HCT116 (cell line): ENCODE measurements around the gene PTCSC3. TPM values are rescaled to one million over a fixed set of nuclear protein-coding genes. Genes with fewer than 3 reads are reported as not detected.

Experiments
- ATAC-seq: fragments of 200-7000 bp; cut with Tn5 transposase; 2 replicates; pipeline ENCODE4 v1.9.1; 2020; ENCODE audit warnings: mild to moderate bottlenecking, moderate library complexity
- BruUV-seq: library from RNA; stranded (reverse); fragments of 400-500 nt; replicated peaks from 2 replicates; lab custom pipeline; 2021; lab: Mats Ljungman, UMichigan
- CTCF ChIA-PET: fragments of 300-600 bp; sonication (Branson Sonifier 250); formaldehyde crosslinking; loops from one replicate; lab custom pipeline; 2021; ENCODE audit warnings: antibody characterized with exemption; lab: Charles Lee
- POLR2A ChIA-PET: fragments of 300-600, 350-600 bp; sonication (Branson Sonifier 250); formaldehyde crosslinking; loops from one replicate; lab custom pipeline; 2021; ENCODE audit warnings: antibody characterized with exemption; lab: Charles Lee
- RAD21 ChIA-PET, 2 experiments: fragments of 300-600 bp; sonication (Branson Sonifier 250); formaldehyde crosslinking; loops; one replicate each; lab custom pipeline; 2023; ENCODE audit warnings: low total read pairs in 2 of 2; ENCODE audit not compliant: uncharacterized antibody in 2 of 2, unreplicated experiment in 2 of 2, low non-redundant PET in 1 of 2; lab: Charles Lee
- DNase-seq: peaks from one replicate; pipeline ENCODE4 v3.0.0-alpha.2; 2010; ENCODE audit warnings: low read depth, low spot score
- H2AFZ ChIP-seq: fragments of 200-600 bp; shearing (Covaris generic), sonication (generic); 2 replicates; pipeline ENCODE4 v1.6.1; 2017; ENCODE audit warnings: low read depth, mixed run types, mixed read lengths, antibody characterized with exemption, low read length; ENCODE audit not compliant: poor library complexity, severe bottlenecking
- H3K27ac ChIP-seq: 2 replicates; pipeline ENCODE4 v1.5.1; 2012; ENCODE audit warnings: low read depth, low read length
- H3K27me3 ChIP-seq: fragments of 200-600 bp; sonication (generic); 2 replicates; pipeline ENCODE4 v1.6.1; 2016; ENCODE audit warnings: mixed run types, low read length, mixed read lengths; ENCODE audit not compliant: insufficient read depth
- H3K36me3 ChIP-seq, 2 experiments: fragments of 200-500 bp in 1 of 2; fragments of 200-600 bp in 1 of 2; sonication (Bioruptor generic) in 1 of 2; sonication (generic) in 1 of 2; 2 replicates each; pipeline versions ENCODE4 v1.5.1 to v1.6.1; 2014 to 2016; ENCODE audit warnings: low read length in 2 of 2, inconsistent platforms in 1 of 2, mixed read lengths in 1 of 2, mixed run types in 1 of 2; ENCODE audit not compliant: insufficient read depth in 2 of 2, control insufficient read depth in 1 of 2
- H3K4me1 ChIP-seq, 2 experiments: fragments of 200-600 bp in 1 of 2; sonication (generic) in 1 of 2; 2 replicates each; pipeline versions ENCODE4 v1.5.1 to v1.6.1; 2012 to 2017; ENCODE audit warnings: low read length in 2 of 2, inconsistent platforms in 1 of 2, mild to moderate bottlenecking in 1 of 2, mixed read lengths in 1 of 2, mixed run types in 1 of 2, moderate library complexity in 1 of 2; ENCODE audit not compliant: insufficient read depth in 2 of 2, control insufficient read depth in 1 of 2
- H3K4me2 ChIP-seq: fragments of 200-600 bp; sonication (generic); 2 replicates; pipeline ENCODE4 v1.6.1; 2017; ENCODE audit warnings: mixed run types, low read length, mixed read lengths
- H3K4me3 ChIP-seq, 2 experiments: fragments of 200-600 bp in 1 of 2; sonication (generic) in 1 of 2; replicated peaks in 1 of 2; 2 replicates each; pipeline ENCODE4 v1.5.1; 2011 to 2016; ENCODE audit warnings: low read length in 2 of 2, control low read depth in 1 of 2, low read depth in 1 of 2, mild to moderate bottlenecking in 1 of 2, mixed read lengths in 1 of 2, mixed run types in 1 of 2
- H3K79me2 ChIP-seq: fragments of 200-600 bp; sonication (generic); 2 replicates; pipeline ENCODE4 v1.6.1; 2017; ENCODE audit warnings: mild to moderate bottlenecking, mixed run types, low read length, moderate library complexity, mixed read lengths; ENCODE audit not compliant: insufficient read depth
- H3K9ac ChIP-seq: fragments of 200-600 bp; sonication (generic); 2 replicates; pipeline ENCODE4 v1.6.1; 2016; ENCODE audit warnings: low read length, mixed read lengths
- H3K9me2 ChIP-seq: fragments of 200-600 bp; sonication (generic), shearing (Covaris generic); 2 replicates; pipeline ENCODE4 v1.6.1; 2017; ENCODE audit warnings: mixed run types, mild to moderate bottlenecking, moderate library complexity; ENCODE audit not compliant: insufficient read depth
- H3K9me3 ChIP-seq, 2 experiments: fragments of 200-500 bp in 1 of 2; fragments of 200-600 bp in 1 of 2; sonication (Bioruptor generic) in 1 of 2; sonication (generic) in 1 of 2; 2 replicates each; pipeline ENCODE4 v1.6.1; 2014 to 2017; ENCODE audit warnings: low read length in 2 of 2, mixed read lengths in 2 of 2, inconsistent platforms in 1 of 2, low read depth in 1 of 2, mild to moderate bottlenecking in 1 of 2, mixed run types in 1 of 2, moderate library complexity in 1 of 2; ENCODE audit not compliant: control insufficient read depth in 1 of 2, insufficient read depth in 1 of 2
- H4K20me1 ChIP-seq: fragments of 200-600 bp; sonication (generic), shearing (Covaris generic); 2 replicates; pipeline ENCODE4 v1.6.1; 2017; ENCODE audit warnings: mixed run types, mild to moderate bottlenecking, moderate library complexity; ENCODE audit not compliant: insufficient read depth
- CEBPB ChIP-seq: IDR thresholded peaks from 2 replicates; pipeline ENCODE4 v1.6.1; 2012; ENCODE audit warnings: low read depth
- ELF1 ChIP-seq: IDR thresholded peaks from 2 replicates; pipeline ENCODE4 v1.6.1; 2012; ENCODE audit warnings: low read depth, borderline replicate concordance
- EZH2 ChIP-seq: fragments of 200-600 bp; sonication (generic); IDR thresholded peaks from 2 replicates; pipeline ENCODE4 v1.6.1; 2017; ENCODE audit warnings: antibody characterized with exemption, mixed run types
- FOSL1 ChIP-seq: IDR thresholded peaks from 2 replicates; pipeline ENCODE4 v1.6.1; 2012; ENCODE audit warnings: low read depth
- JUND ChIP-seq: IDR thresholded peaks from 2 replicates; pipeline ENCODE4 v1.6.1; 2012
- POLR2AphosphoS5 ChIP-seq: IDR thresholded peaks from 2 replicates; pipeline ENCODE4 v1.6.1; 2011; ENCODE audit warnings: mild to moderate bottlenecking, low read depth, low read length, moderate library complexity
- RAD21 ChIP-seq: IDR thresholded peaks from 2 replicates; pipeline ENCODE4 v1.6.1; 2012; ENCODE audit warnings: low read depth, mild to moderate bottlenecking
- SIN3A ChIP-seq: IDR thresholded peaks from 2 replicates; pipeline ENCODE4 v1.6.1; 2012; ENCODE audit warnings: low read depth
- SP1 ChIP-seq: IDR thresholded peaks from 2 replicates; pipeline ENCODE4 v1.6.1; 2012; ENCODE audit warnings: low read depth
- SRF ChIP-seq: IDR thresholded peaks from 2 replicates; pipeline ENCODE4 v1.6.1; 2012; ENCODE audit warnings: low read depth
- intact Hi-C: fragments of 100-400 bp; cut with micrococcal nuclease; formaldehyde crosslinking; loops from 2 replicates; pipeline ENCODE4 v1.10.0; 2022
- total RNA-seq: library from RNA; stranded (reverse); gene quantifications from one replicate; pipeline ENCODE4 v1.2.1, GENCODE V29; 2021; ENCODE audit not compliant: unreplicated experiment
- TF ChIP-seq, protein P1 (sequence below): IDR thresholded peaks from 2 replicates; pipeline ENCODE4 v1.6.1; 2012
- TF ChIP-seq, protein P2 (sequence below): IDR thresholded peaks from 2 replicates; pipeline ENCODE4 v1.6.1; 2012
- TF ChIP-seq, protein P3 (sequence below): IDR thresholded peaks from 2 replicates; pipeline ENCODE4 v1.6.1; 2012; ENCODE audit warnings: low read depth
- TF ChIP-seq, protein P4 (sequence below): IDR thresholded peaks from 2 replicates; pipeline ENCODE4 v1.6.1; 2011; ENCODE audit warnings: mild to moderate bottlenecking, low read length, moderate library complexity; ENCODE audit not compliant: insufficient replicate concordance; ENCODE audit errors: extremely low read depth

The PTCSC3 gene
- total RNA-seq, 1 experiment from 2014 or later = not detected

DNA sequence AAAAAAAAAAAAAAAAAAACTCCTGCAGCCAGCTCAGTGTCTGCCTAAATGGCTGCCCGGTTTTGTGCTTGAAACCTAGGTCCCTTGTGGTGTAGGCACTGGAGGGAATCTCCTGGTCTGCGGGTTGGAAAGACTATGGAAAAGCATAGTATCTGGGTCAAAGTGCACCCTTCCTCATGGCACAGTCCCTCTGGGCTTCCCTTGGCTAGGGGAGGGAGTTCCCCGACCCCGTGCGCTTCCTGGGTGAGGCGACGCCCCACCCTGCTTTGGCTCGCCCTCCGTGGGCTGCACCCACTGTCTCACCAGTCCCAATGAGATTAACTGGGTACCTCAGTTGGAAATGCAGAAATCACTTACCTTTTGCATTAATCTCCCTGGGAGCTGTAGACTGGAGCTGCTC is 14.3 kb downstream of the PTCSC3 start:
- no peak for ATAC-seq
- Histone ChIP-seq H3K9me2 (no peaks in the 10 kb centered on the region), H4K20me1 (no peaks in the 10 kb centered on the region), H3K36me3 (no peaks in the 10 kb centered on the region), H3K27ac (no peak overlapping the region), H3K9ac (no peak overlapping the region), H3K27me3 (0 out of 2 replicates have a peak, but pooled peaks cover 3% of the 10 kb centered on the region), H3K4me2 (no peak overlapping the region), H2AFZ (no peak overlapping the region), H3K4me1 (no peaks in the 10 kb centered on the region)
- no peak for DNase-seq
- intact Hi-C loops = no loop called here
- ChIA-PET CTCF (no interaction called here), POLR2A (no interaction called here), RAD21 (interaction anchor here in 1 of 2 experiments (0.6 kb wide), 1 partner anchor 392 kb away, joined by 3 read pairs; no protein-coding TSS in a partner anchor)
- BruUV-seq = no TSS peak
- TF ChIP-seq FOSL1 (no peak), JUND (no peak), SIN3A (no peak), SP1 (no peak), RAD21 (no peak)
- TF ChIP-seq, all 23 proteins: peak for 0
- Histone ChIP-seq H3K9me3 (no peaks in the 10 kb centered on the region), H3K4me3 (no peak overlapping the region), H3K79me2 (no peaks in the 10 kb centered on the region)

DNA sequence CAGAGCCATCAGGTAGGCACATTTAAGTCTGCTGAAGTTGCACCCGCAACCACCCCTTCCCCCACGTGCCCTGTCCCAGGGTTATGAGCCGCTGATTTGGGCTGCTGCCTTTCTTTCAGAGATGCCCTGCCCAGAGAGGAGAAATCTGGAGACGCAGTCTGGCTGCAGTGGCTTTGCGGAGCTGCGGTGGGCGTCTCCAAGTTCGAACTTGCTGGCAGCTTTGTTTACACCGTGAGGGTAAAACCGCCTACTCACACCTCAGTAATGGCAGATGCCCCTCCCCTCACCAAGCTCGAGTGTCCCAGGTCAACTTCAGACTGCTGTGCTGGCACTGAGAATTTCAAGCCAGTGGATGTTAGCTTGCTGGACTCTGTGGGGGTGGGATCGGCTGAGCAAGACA is 14.7 kb downstream of the PTCSC3 start:
- no peak overlapping the region for H2AFZ ChIP-seq
- ChIA-PET RAD21 (no interaction called here), CTCF (no interaction called here), POLR2A (no interaction called here)
- ATAC-seq = no peak
- H3K9me2 ChIP-seq = no peaks in the 10 kb centered on the region
- no peak overlapping the region for H3K9ac ChIP-seq
- no peak for TF ChIP-seq ELF1
- TF ChIP-seq, protein P1, sequence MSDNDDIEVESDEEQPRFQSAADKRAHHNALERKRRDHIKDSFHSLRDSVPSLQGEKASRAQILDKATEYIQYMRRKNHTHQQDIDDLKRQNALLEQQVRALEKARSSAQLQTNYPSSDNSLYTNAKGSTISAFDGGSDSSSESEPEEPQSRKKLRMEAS = no peak
- TF ChIP-seq, protein P2, sequence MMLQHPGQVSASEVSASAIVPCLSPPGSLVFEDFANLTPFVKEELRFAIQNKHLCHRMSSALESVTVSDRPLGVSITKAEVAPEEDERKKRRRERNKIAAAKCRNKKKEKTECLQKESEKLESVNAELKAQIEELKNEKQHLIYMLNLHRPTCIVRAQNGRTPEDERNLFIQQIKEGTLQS = no peak
- no peak for TF ChIP-seq POLR2AphosphoS5
- no peak for TF ChIP-seq SRF
- no peak for TF ChIP-seq SIN3A
- TF ChIP-seq CEBPB = no peak
- TF ChIP-seq, protein P3, sequence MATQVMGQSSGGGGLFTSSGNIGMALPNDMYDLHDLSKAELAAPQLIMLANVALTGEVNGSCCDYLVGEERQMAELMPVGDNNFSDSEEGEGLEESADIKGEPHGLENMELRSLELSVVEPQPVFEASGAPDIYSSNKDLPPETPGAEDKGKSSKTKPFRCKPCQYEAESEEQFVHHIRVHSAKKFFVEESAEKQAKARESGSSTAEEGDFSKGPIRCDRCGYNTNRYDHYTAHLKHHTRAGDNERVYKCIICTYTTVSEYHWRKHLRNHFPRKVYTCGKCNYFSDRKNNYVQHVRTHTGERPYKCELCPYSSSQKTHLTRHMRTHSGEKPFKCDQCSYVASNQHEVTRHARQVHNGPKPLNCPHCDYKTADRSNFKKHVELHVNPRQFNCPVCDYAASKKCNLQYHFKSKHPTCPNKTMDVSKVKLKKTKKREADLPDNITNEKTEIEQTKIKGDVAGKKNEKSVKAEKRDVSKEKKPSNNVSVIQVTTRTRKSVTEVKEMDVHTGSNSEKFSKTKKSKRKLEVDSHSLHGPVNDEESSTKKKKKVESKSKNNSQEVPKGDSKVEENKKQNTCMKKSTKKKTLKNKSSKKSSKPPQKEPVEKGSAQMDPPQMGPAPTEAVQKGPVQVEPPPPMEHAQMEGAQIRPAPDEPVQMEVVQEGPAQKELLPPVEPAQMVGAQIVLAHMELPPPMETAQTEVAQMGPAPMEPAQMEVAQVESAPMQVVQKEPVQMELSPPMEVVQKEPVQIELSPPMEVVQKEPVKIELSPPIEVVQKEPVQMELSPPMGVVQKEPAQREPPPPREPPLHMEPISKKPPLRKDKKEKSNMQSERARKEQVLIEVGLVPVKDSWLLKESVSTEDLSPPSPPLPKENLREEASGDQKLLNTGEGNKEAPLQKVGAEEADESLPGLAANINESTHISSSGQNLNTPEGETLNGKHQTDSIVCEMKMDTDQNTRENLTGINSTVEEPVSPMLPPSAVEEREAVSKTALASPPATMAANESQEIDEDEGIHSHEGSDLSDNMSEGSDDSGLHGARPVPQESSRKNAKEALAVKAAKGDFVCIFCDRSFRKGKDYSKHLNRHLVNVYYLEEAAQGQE = no peak
- TF ChIP-seq, protein P4, sequence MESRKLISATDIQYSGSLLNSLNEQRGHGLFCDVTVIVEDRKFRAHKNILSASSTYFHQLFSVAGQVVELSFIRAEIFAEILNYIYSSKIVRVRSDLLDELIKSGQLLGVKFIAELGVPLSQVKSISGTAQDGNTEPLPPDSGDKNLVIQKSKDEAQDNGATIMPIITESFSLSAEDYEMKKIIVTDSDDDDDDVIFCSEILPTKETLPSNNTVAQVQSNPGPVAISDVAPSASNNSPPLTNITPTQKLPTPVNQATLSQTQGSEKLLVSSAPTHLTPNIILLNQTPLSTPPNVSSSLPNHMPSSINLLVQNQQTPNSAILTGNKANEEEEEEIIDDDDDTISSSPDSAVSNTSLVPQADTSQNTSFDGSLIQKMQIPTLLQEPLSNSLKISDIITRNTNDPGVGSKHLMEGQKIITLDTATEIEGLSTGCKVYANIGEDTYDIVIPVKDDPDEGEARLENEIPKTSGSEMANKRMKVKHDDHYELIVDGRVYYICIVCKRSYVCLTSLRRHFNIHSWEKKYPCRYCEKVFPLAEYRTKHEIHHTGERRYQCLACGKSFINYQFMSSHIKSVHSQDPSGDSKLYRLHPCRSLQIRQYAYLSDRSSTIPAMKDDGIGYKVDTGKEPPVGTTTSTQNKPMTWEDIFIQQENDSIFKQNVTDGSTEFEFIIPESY = no peak
- no peak for TF ChIP-seq JUND
- no peak for TF ChIP-seq EZH2
- TF ChIP-seq FOSL1 = no peak
- TF ChIP-seq, all 23 proteins: peak for 0
- 0 out of 2 replicates have a peak, but pooled peaks cover 3% of the 10 kb centered on the region for H3K27me3 ChIP-seq
- H4K20me1 ChIP-seq = no peaks in the 10 kb centered on the region
- no peak overlapping the region for H3K4me3 ChIP-seq
- no peak overlapping the region for H3K4me2 ChIP-seq
- no peak overlapping the region for H3K27ac ChIP-seq
- no TSS peak for BruUV-seq
- no peaks in the 10 kb centered on the region for H3K36me3 ChIP-seq
- no peaks in the 10 kb centered on the region for H3K9me3 ChIP-seq
- no peak for DNase-seq
- intact Hi-C loops = no loop called here
- no peaks in the 10 kb centered on the region for H3K79me2 ChIP-seq
- no peaks in the 10 kb centered on the region for H3K4me1 ChIP-seq
